Heart right ventricle (tissue), 16 donors: Measurements from ENCODE around the gene SETD1A. TPM values are rescaled to one million over a fixed set of nuclear protein-coding genes. Genes with fewer than 3 reads are reported as not detected.
A peak's percentile ranks its signal among the peaks of the same experiment; 100 is the strongest.

Experiments used
- ATAC-seq, 8 donors: fragments of 200-7000 bp; cut with Tn5 transposase; one replicate each; pipeline ENCODE4 v1.9.1; 2020; ENCODE audit warnings: mild to moderate bottlenecking in 8 of 8, moderate library complexity in 8 of 8, moderate number of reproducible peaks in 1 of 8
- DNase-seq, 2 donors: peaks; one replicate each; pipeline ENCODE4 v3.0.0-alpha.2; 2020
- H3K27ac ChIP-seq, 10 donors: fragments of 200-600 bp; sonication (generic) in 2 of 10; one replicate each; pipeline versions ENCODE4 v1.5.0 to v1.8.0; 2020 to 2022; ENCODE audit warnings: mild to moderate bottlenecking in 3 of 10
- H3K27me3 ChIP-seq, 7 donors: fragments of 200-600 bp; one replicate each; pipeline ENCODE4 v1.8.0; 2021 to 2022; ENCODE audit warnings: mild to moderate bottlenecking in 2 of 7
- H3K36me3 ChIP-seq, 9 donors: fragments of 200-600 bp; sonication (generic) in 1 of 9; one replicate each; pipeline versions ENCODE4 v1.5.0 to v1.8.0; 2020 to 2022; ENCODE audit warnings: mild to moderate bottlenecking in 2 of 9
- H3K4me1 ChIP-seq, 9 donors: fragments of 200-600 bp; sonication (generic) in 1 of 9; one replicate each; pipeline versions ENCODE4 v1.5.0 to v1.8.0; 2020 to 2022; ENCODE audit warnings: mild to moderate bottlenecking in 4 of 9
- H3K4me3 ChIP-seq, 10 donors: fragments of 200-600 bp; sonication (generic) in 2 of 10; one replicate each; pipeline versions ENCODE4 v1.5.0 to v1.8.0; 2020 to 2022; ENCODE audit warnings: mild to moderate bottlenecking in 7 of 10, moderate library complexity in 2 of 10
- H3K9me3 ChIP-seq, 11 donors: fragments of 200-600 bp in 10 of 11; sonication (generic) in 2 of 11; one replicate each; pipeline versions ENCODE4 v1.5.0 to v1.8.0; 2013 to 2022; ENCODE audit warnings: mild to moderate bottlenecking in 2 of 11, control low read depth in 1 of 11, moderate library complexity in 1 of 11
- WGBS, 2 donors: extraction: QIAGEN DNeasy Blood & Tissue Kit; methylation state at CpG; one replicate each; pipeline ENCODE4 v1.1.7; 2013; ENCODE audit warnings: inconsistent platforms in 1 of 2; 5-methylcytosine and 5-hydroxymethylcytosine counted together
- intact Hi-C, 10 donors: fragments of 100-400 bp; cut with DNase I; formaldehyde crosslinking; loops; one replicate each; pipeline versions ENCODE4 v1.11.1 to v1.14.2; 2022
- polyA plus RNA-seq, 2 donors: library from polyadenylated mRNA; stranded (reverse); fragments of 200-250 nt; gene quantifications; one replicate each; pipeline ENCODE4 v1.2.3, GENCODE V29; 2013
- total RNA-seq, 10 donors: library from RNA; stranded (reverse); fragmentation: NEBNext Ultra II Directional in 3 of 10; extraction: Animal tissue kit (Norgen Biotek cat#: 25700) in 3 of 10; gene quantifications; one replicate each; pipeline versions ENCODE4 v1.2.1 to v1.2.4, GENCODE V29; 2021 to 2023
- TF ChIP-seq, protein P1 (sequence below), 9 donors: fragments of 200-600 bp; sonication (generic) in 2 of 9; IDR thresholded peaks; one replicate each; pipeline versions ENCODE4 v1.5.0 to v1.8.0; 2021 to 2022; ENCODE audit warnings: antibody characterized with exemption in 9 of 9, mild to moderate bottlenecking in 5 of 9, moderate library complexity in 1 of 9
- donor health status: Arrhythmogenic right ventricular cardiomyopathy.
- donor health status: ischemic (EF 13 %, LVEDD 7.1; RV severe dilation, severe dysfunction).
- donor health status: healthy with polysubstance abuse.
- donor health status: DM: no; HTN: yes; CAD: no.
- donor health status: DM: no; HTN: no; CAD: no.
- donor health status: ischemic (EF 25% LVEDD 6.9; RV normal size, moderate dysfunction).
- donor health status: ischemic (EF 25% LVEDD 5.7; RV mildly dilated, moderate dysfunction).
- donor health status: healthy.
- donor health status: DM: yes; HTN: yes; CAD: no.
- donor health status: Ischemic cardiomyopathy.
- donor health status: ischemic (EF 35%, LVEDD 5.7; RV mildly dilated, moderate dysfunction).
- donor health status: nonischemic (EF 11% LVEDD 7.7; RV severe dilation, severe dysfunction).
- donor health status: DM: yes; HTN: yes; CAD: no.
- donor health status: PGD.
- donor health status: ischemic (EF 29% LVEDD 5.4; RV normal size, mild dysfunction).
- donor health status: nonischemic (EF 23%, LVEDD 6.1; RV moderate dilation, normal function).

SETD1A gene
- total and polyA plus RNA-seq, 12 donors = 5.8 to 11.4 (median 9.2) TPM

DNA sequence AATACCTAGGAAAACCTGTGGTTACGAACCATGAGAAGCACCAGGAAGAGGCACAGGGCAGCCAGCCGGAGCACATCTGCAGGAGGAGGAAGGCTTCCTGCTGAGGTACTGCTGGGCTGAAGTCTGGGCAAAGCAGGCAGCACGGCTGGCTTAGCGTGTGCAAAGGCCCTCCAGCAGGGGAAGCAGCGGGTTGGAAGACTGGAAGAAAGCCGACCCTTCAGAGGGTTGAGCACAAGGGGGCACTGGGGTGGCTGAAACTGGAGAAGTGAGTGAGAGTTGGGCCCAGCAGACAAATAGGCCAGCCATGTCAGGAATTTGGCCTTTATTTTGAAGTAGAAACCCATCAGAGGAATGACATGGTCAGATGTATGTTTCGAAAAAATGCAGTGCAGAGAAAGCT is 15.3 kb downstream of the SETD1A start:
- H3K4me3 ChIP-seq = no peak overlapping the region
- H3K9me3 ChIP-seq = no peaks in the 10 kb centered on the region
- WGBS, 2 donors = 82 to 85% methylated on average over 7 of the region's 7 CpGs
- intact Hi-C loops = no loop called here
- no peak for DNase-seq
- H3K36me3 ChIP-seq = peaks cover 6 to 100% (median 56%) of the 10 kb centered on the region in 9 donors
- no peak overlapping the region for H3K27ac ChIP-seq
- ATAC-seq = no peak
- TF ChIP-seq, protein P1, sequence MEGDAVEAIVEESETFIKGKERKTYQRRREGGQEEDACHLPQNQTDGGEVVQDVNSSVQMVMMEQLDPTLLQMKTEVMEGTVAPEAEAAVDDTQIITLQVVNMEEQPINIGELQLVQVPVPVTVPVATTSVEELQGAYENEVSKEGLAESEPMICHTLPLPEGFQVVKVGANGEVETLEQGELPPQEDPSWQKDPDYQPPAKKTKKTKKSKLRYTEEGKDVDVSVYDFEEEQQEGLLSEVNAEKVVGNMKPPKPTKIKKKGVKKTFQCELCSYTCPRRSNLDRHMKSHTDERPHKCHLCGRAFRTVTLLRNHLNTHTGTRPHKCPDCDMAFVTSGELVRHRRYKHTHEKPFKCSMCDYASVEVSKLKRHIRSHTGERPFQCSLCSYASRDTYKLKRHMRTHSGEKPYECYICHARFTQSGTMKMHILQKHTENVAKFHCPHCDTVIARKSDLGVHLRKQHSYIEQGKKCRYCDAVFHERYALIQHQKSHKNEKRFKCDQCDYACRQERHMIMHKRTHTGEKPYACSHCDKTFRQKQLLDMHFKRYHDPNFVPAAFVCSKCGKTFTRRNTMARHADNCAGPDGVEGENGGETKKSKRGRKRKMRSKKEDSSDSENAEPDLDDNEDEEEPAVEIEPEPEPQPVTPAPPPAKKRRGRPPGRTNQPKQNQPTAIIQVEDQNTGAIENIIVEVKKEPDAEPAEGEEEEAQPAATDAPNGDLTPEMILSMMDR (IDR thresholded peaks at IDR 0.05) = no peak
- no peaks in the 10 kb centered on the region for H3K27me3 ChIP-seq
- H3K4me1 ChIP-seq = no peaks in the 10 kb centered on the region

DNA sequence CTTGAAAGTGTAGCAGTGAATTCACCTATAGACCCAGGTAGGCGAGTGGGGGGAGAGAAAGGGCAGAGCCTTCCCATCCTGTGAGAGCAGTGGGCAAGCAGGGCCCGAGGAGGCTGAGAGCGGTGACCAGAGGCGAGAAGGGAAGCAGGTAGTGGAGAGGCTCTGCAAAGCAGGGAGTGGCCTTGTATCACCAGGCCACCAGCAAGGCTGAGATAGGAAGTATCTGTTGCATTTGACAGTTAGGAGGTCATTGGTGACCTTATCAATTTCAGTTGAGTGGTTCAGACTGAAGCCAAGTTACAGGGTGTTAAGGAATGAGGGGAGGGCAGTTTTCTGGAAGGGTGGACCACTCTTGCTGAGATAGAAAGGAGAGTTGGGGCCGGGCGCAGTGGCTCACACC is 16.8 kb downstream of the SETD1A start:
- Histone ChIP-seq H3K36me3 (peaks cover 7 to 100% (median 48%) of the 10 kb centered on the region in 9 donors), H3K4me1 (no peaks in the 10 kb centered on the region), H3K27me3 (no peaks in the 10 kb centered on the region), H3K9me3 (no peaks in the 10 kb centered on the region), H3K27ac (no peak overlapping the region), H3K4me3 (no peak overlapping the region)
- intact Hi-C loops = no loop called here
- no peak for DNase-seq
- ATAC-seq = no peak
- TF ChIP-seq, protein P1 (IDR thresholded peaks at IDR 0.05) = no peak
- WGBS, 2 donors = 87 to 94% methylated on average over 6 of the region's 6 CpGs

DNA sequence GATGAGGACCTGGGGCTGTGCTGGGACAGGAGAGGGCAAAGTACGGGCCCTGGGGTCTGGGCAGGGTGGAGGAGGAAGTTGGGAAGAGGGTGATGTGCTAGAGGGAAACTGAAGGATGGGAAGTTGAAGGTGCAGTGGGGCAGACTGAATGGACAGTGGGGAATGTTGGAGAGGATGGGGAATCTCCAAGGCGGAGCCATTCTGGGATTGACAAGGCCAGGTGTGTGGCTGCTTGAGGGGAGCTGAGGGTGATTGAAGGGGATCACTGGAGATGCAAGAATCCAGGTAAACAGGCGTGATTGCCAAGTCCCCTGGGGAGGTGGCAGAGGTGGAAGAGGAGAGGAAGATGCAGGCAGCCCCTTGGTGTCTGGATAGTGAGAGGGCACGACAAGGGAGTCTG is 18.9 kb downstream of the SETD1A start:
- 90 to 96% methylated on average over 4 of the region's 4 CpGs for WGBS, 2 donors
- no peaks in the 10 kb centered on the region for H3K4me1 ChIP-seq
- DNase-seq (no peak), ATAC-seq (peak in 1 of 8 donors; percentile 12)
- intact Hi-C loops = no loop called here
- H3K4me3 ChIP-seq = no peak overlapping the region
- H3K9me3 ChIP-seq = no peaks in the 10 kb centered on the region
- peaks cover 7 to 100% (median 37%) of the 10 kb centered on the region in 9 donors for H3K36me3 ChIP-seq
- H3K27ac ChIP-seq = no peak overlapping the region
- no peaks in the 10 kb centered on the region for H3K27me3 ChIP-seq
- TF ChIP-seq, protein P1 (IDR thresholded peaks at IDR 0.05) = no peak

DNA sequence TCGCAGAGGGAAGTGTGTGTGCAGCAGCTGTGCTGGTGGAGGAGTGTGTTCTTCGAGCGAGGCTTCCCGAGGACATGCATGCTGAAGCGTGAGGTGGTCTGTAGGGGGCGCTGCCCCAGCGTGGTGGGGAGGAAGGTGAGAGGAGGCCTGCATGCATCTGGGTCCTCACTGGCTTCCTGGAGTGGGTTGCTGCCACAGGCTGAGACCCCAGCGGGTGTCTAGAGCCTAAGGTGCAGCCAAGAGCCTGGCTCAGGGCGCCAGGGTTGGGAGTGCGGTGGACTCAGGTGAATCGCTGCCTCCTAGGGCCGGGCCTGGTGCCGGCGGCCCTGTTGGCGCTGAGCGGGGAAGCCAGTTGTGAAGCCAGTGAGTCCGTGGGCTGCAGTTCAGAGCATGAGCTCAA is 19.9 kb downstream of the SETD1A start:
- WGBS, 2 donors = 83 to 86% methylated on average over 17 of the region's 17 CpGs
- no peak for ATAC-seq
- TF ChIP-seq, protein P1 (IDR thresholded peaks at IDR 0.05) = peak in 3 of 9 donors; percentile 5 to 30 (median 10)
- intact Hi-C loops = no loop called here
- H3K4me1 ChIP-seq = no peaks in the 10 kb centered on the region
- no peak overlapping the region for H3K4me3 ChIP-seq
- H3K27ac ChIP-seq = no peak overlapping the region
- no peaks in the 10 kb centered on the region for H3K9me3 ChIP-seq
- H3K36me3 ChIP-seq = peaks cover 5 to 100% (median 27%) of the 10 kb centered on the region in 9 donors
- no peaks in the 10 kb centered on the region for H3K27me3 ChIP-seq
- DNase-seq = no peak
